Osteoblast (primary cell): ENCODE measurements around the gene TPRG1. TPM values are rescaled to one million over a fixed set of nuclear protein-coding genes. Genes with fewer than 3 reads are reported as not detected.

Experiments
- DNase-seq: peaks from one replicate; pipeline ENCODE4 v3.0.0; 2011; ENCODE audit warnings: low spot score, mixed read lengths; ENCODE audit not compliant: insufficient read length; ENCODE audit errors: missing footprints
- H2AFZ ChIP-seq: 2 replicates; pipeline ENCODE4 v1.6.0; 2011; ENCODE audit warnings: mild to moderate bottlenecking, low read length
- H3K27ac ChIP-seq: 2 replicates; pipeline ENCODE4 v1.5.1; 2011; ENCODE audit warnings: mild to moderate bottlenecking, low read depth, low read length, moderate library complexity
- H3K27me3 ChIP-seq: 2 replicates; pipeline ENCODE4 v1.6.0; 2012; ENCODE audit warnings: mild to moderate bottlenecking, control low read depth, inconsistent platforms, low read length, moderate library complexity; ENCODE audit not compliant: insufficient read depth
- H3K36me3 ChIP-seq: 2 replicates; pipeline ENCODE4 v1.5.1; 2011; ENCODE audit warnings: mild to moderate bottlenecking, low read length, control low read depth, moderate library complexity; ENCODE audit not compliant: insufficient read depth
- H3K4me1 ChIP-seq: 2 replicates; pipeline ENCODE4 v1.5.1; 2011; ENCODE audit warnings: mild to moderate bottlenecking, low read length, control low read depth, moderate library complexity; ENCODE audit not compliant: insufficient read depth
- H3K4me2 ChIP-seq: 2 replicates; pipeline ENCODE4 v1.6.0; 2011; ENCODE audit warnings: mild to moderate bottlenecking, low read length; ENCODE audit not compliant: insufficient read depth
- H3K4me3 ChIP-seq: fragments of 200-600 bp; sonication (generic); 3 replicates; pipeline ENCODE4 v1.5.1; 2012; ENCODE audit warnings: mild to moderate bottlenecking, low read length, inconsistent platforms; ENCODE audit not compliant: insufficient read depth
- H3K79me2 ChIP-seq: 2 replicates; pipeline ENCODE4 v1.6.0; 2012; ENCODE audit warnings: mild to moderate bottlenecking, low read length, control low read depth, inconsistent platforms; ENCODE audit not compliant: insufficient read depth
- H3K9me3 ChIP-seq: 2 replicates; pipeline ENCODE4 v1.5.1; 2011; ENCODE audit warnings: low read depth, low read length, control low read depth
- H4K20me1 ChIP-seq: 2 replicates; pipeline ENCODE4 v1.6.0; 2012; ENCODE audit warnings: mild to moderate bottlenecking, low read length, control low read depth; ENCODE audit not compliant: insufficient read depth
- total RNA-seq: library from RNA; depleted of rRNA; stranded (reverse); fragments of >200 nt; gene quantifications from 2 replicates; pipeline ENCODE4 v1.2.3, GENCODE V29; 2012
- TF ChIP-seq, protein P1 (sequence below): IDR thresholded peaks from 2 replicates; pipeline ENCODE4 v1.5.1; 2011; ENCODE audit warnings: mild to moderate bottlenecking, low read depth, low read length, moderate library complexity; ENCODE audit errors: extremely low read depth

TPRG1 gene
- total RNA-seq, 1 donor: 6.5 TPM

DNA sequence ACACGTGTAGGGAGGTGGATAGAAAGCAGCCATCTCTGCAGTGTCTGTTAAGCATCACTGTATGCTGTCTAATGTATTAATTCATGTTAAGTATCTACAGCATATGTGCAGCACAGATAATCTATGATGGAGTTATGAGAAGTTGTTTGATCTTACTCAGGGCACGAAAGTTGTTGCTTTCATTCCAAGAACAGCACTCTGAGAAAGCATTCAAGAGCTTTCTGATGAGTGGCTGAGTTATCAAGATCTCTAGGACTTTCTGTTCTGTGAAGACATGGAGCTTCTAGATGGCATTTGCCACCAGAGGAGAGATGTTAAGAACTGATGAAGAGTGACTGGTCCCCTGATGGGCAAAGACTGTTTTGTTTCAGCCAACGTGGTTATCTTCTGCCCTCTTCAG, 22.6 kb upstream of the TPRG1 start:
- Histone ChIP-seq H3K36me3 (no peaks in the 10 kb centered on the region), H3K4me3 (no peak overlapping the region), H3K79me2 (no peaks in the 10 kb centered on the region), H3K4me1 (peaks cover 3% of the 10 kb centered on the region), H3K9me3 (no peaks in the 10 kb centered on the region), H3K27me3 (peaks cover 6% of the 10 kb centered on the region), H3K27ac (no peak overlapping the region), H4K20me1 (no peaks in the 10 kb centered on the region), H2AFZ (no peak overlapping the region), H3K4me2 (no peak overlapping the region)
- TF ChIP-seq, protein P1, sequence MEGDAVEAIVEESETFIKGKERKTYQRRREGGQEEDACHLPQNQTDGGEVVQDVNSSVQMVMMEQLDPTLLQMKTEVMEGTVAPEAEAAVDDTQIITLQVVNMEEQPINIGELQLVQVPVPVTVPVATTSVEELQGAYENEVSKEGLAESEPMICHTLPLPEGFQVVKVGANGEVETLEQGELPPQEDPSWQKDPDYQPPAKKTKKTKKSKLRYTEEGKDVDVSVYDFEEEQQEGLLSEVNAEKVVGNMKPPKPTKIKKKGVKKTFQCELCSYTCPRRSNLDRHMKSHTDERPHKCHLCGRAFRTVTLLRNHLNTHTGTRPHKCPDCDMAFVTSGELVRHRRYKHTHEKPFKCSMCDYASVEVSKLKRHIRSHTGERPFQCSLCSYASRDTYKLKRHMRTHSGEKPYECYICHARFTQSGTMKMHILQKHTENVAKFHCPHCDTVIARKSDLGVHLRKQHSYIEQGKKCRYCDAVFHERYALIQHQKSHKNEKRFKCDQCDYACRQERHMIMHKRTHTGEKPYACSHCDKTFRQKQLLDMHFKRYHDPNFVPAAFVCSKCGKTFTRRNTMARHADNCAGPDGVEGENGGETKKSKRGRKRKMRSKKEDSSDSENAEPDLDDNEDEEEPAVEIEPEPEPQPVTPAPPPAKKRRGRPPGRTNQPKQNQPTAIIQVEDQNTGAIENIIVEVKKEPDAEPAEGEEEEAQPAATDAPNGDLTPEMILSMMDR: no peak
- no peak for DNase-seq

DNA sequence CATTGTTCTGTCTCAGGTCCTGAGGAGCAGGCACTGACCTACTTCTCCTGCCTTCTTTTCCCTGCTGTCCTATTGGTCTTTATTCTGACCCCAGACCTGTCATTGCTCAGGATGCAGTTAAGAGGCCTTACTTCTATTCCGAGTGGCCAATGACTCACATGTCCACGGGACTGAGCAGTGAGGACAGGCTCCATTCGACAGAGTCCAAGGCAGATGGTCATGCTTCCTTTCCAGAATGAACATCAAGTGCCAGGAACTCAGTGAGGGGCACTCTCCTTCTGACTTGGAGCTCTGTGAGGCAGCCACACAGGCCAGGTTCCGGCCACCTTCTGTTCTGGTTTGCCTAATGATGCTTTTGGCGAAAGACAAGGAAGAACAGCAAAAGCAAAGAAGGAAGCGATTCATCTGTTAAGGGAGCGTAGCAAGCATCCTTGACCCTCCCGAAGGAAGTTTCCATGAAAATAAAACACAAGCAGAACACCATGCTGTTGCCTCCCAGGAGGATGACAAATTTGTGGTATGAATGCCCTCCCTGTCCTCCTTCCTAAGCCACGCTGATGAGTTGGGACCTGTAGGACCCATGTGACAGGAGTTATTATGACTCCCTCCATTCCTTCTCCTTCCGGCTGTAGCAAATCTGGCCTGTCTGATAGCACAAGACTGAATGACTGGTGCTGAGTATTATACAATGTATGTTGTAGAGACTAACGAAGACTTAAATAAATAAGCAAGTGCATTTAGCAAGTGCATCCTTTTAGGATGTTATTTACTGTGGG, 14.4 kb upstream of the TPRG1 start:
- H3K79me2 ChIP-seq: no peaks in the 10 kb centered on the region
- no peaks in the 10 kb centered on the region for H3K4me1 ChIP-seq
- H4K20me1 ChIP-seq: no peaks in the 10 kb centered on the region
- no peak overlapping the region for H3K27ac ChIP-seq
- peaks cover 6% of the 10 kb centered on the region for H3K27me3 ChIP-seq
- no peaks in the 10 kb centered on the region for H3K36me3 ChIP-seq
- DNase-seq: no peak
- no peak overlapping the region for H3K4me2 ChIP-seq
- H3K9me3 ChIP-seq: no peaks in the 10 kb centered on the region
- TF ChIP-seq, protein P1: no peak
- no peak overlapping the region for H3K4me3 ChIP-seq
- no peak overlapping the region for H2AFZ ChIP-seq

DNA sequence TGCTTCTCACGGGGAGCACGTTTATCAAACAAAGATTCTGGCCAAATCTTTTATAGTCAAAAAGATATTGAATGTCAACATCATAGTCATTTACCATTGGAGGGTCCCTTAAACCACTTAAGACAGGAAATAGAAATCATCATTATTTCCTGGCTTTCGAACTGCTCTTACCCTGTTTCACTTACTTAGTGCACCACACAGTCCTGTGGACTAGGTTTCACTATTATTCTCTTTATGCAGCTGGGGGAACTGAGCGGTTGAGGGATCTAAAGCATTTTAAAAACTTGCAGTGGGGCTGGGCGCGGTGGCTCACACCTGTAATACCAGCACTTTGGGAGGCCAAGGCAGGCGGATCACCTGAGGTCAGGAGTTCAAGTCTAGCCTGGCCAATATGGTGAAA, 13.7 kb upstream of the TPRG1 start:
- Histone ChIP-seq H3K9me3 (no peaks in the 10 kb centered on the region), H3K27me3 (peaks cover 6% of the 10 kb centered on the region), H3K4me1 (no peaks in the 10 kb centered on the region), H3K4me3 (no peak overlapping the region), H3K27ac (no peak overlapping the region), H2AFZ (no peak overlapping the region), H3K36me3 (no peaks in the 10 kb centered on the region), H4K20me1 (no peaks in the 10 kb centered on the region), H3K79me2 (no peaks in the 10 kb centered on the region), H3K4me2 (no peak overlapping the region)
- TF ChIP-seq, protein P1: no peak
- DNase-seq: no peak

DNA sequence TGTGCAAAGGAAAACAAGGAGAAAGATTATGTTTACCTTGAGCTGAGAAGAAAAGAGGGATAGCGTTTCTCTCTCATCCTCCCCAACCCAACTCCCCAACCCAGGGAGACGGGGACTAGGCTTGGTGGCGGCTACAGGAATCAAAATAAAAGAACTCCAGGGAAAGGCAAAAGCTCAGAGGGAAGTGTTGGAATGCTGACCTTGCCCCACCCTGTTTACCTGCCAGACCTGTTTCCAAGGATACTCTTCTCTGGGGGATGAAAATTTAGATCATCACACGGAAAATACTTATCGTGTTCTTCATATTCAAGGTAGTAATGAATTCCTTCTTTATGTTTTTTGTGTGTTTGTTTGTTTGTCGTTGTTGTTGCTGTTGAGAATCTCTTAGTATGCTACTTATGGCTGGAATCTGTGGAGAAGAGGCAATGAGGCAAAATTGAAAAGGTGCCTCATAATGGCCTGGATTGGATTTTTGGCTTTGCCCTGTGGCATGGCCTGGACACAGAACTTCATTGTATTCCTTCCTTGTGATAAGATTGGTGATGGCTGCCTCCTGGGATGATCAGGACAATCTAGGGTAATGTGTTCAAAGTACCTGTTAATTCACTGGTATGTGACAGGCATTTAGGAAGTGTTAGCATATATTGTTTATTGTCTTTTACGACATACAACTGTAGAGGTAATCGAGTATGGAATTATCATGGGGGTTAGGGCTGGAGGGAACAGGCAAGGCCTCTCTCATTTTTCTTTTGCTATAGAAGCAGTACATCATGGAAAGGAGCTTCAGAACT, 11.1 kb upstream of the TPRG1 start:
- TF ChIP-seq, protein P1: no peak
- no peak overlapping the region for H3K4me2 ChIP-seq
- H3K9me3 ChIP-seq: no peaks in the 10 kb centered on the region
- no peak overlapping the region for H3K4me3 ChIP-seq
- H3K36me3 ChIP-seq: no peaks in the 10 kb centered on the region
- H3K79me2 ChIP-seq: no peaks in the 10 kb centered on the region
- peaks cover 6% of the 10 kb centered on the region for H3K27me3 ChIP-seq
- H3K4me1 ChIP-seq: no peaks in the 10 kb centered on the region
- no peak overlapping the region for H3K27ac ChIP-seq
- H4K20me1 ChIP-seq: no peaks in the 10 kb centered on the region
- no peak for DNase-seq
- no peak overlapping the region for H2AFZ ChIP-seq
